Hematopoietic multipotent progenitor cell treated with erythropoietin and hydrocortisone succinate and interleukin-3 and kit ligand, for 4 days (in vitro differentiated cells): ENCODE measurements around the gene SLC35E1.

Experiments used
- DNase-seq: peaks from one replicate; pipeline ENCODE4 v3.0.0-alpha.2; 2015

SLC35E1 gene

DNA sequence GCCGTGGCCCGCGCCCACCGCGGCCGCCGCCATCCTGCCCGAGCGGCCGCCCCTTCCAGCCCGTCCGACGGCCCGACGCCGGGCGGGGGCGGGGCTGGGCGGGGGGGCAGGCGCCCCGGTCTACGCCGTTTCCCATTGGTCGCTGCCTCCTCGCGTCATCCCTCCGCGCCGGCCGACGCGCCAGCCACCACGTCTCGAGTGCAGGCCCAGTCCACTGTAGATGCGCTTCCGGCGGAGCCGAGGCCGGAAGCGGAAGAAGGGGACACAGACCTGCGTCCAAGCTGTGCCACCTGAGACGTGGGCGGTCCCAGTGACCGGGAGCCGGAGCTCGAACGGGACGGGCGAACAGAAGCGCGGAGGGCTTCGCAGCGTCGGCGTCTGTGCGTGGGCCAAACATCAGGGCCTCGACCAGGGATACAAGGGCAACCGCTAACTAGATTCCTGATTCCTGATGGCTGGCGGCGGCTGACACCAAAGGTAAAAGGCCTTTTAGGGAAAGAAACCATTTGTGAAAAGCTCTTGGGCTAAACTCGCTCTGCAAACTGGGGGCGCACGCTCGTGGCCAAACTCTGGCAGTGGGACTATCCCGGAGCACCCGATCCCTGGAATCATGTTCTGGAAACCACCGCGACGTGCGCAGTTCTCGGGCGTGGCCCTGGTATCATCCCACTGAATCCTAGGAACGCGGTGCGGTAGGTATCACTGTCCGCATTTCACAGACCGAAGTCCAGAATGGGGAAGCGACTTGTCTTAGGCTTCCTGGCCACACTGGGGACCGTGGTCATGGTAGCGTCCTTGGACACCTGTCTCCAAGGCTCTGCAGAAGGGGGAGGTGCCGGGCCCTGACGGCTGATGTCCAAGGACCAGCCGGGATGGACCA, at the start of gene SLC35E1:
Gene SLC35E1 (minus strand): TSS at position 84 of the 880 bp plus-strand sequence. CDS start 51 bp downstream, at position 33.
- DNase-seq: peak; percentile 98

DNA sequence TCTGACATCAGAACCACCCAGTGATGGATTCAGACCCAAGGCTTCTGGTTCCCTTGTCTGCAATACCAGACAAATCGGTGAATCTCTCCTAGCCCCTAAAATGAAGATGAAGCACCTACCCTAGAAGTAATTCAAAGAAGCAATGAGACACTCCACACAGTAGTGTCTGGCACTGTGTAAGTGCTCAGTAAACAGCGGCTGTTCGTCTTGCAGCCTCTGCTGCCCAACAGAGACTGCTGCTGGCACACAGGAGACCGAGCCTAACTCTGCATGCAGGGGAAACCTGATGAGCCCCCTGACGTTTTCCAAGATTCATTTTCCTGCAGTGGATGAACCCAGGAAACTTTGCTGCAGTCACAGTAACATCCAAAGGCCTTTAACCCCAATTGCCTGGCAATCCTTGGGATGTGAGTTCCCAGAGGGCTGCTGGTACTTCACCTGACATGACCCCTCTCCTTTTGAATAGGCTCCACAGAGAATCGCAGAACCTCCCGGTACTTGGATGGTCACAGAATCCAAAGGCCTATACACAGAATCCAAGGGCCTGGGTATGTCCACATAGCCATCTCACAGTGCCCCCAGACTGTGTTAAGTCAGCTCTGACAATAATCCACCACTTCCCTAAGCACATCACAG, 49.1 kb upstream of the SLC35E1 start:
- no peak for DNase-seq

- DNase-seq: no peak
Measured at GRCh38 chr19:16620584-16620983, 48.4 kb upstream of the SLC35E1 start.

GRCh38 chr19:16620018-16620417, 47.8 kb upstream of the SLC35E1 start:
- DNase-seq: no peak

- peak; percentile 50 for DNase-seq
Measured at GRCh38 chr19:16619457-16619856, 47.2 kb upstream of the SLC35E1 start.

- no peak for DNase-seq
Measured at GRCh38 chr19:16618248-16618647, 46.0 kb upstream of the SLC35E1 start.

GRCh38 chr19:16615808-16616207, 43.6 kb upstream of the SLC35E1 start:
- no peak for DNase-seq

GRCh38 chr19:16614941-16615340, 42.7 kb upstream of the SLC35E1 start:
- DNase-seq: no peak

DNA sequence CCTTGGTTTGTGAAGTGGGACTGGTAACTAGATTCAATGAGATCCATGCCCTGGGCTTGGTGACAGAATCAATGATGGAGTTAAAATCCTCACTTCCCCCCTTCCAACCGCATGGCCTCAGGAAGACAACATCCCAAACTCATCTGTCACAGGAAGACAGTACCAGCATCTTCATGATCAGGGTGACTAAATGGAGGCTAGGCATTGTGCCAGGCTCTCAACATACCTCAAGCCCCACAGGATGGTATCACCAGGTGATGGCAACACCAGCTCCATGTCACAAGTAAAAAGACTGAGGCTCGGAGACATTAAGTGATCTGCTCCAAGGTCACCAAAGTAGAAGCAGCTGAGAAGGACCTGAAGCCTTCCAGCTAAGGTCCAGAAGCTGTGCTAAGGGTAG, 41.6 kb upstream of the SLC35E1 start:
- DNase-seq: no peak

GRCh38 chr19:16612636-16613035, 40.4 kb upstream of the SLC35E1 start:
- DNase-seq: no peak

- no peak for DNase-seq
Measured at GRCh38 chr19:16611121-16611520, 38.9 kb upstream of the SLC35E1 start.

DNA sequence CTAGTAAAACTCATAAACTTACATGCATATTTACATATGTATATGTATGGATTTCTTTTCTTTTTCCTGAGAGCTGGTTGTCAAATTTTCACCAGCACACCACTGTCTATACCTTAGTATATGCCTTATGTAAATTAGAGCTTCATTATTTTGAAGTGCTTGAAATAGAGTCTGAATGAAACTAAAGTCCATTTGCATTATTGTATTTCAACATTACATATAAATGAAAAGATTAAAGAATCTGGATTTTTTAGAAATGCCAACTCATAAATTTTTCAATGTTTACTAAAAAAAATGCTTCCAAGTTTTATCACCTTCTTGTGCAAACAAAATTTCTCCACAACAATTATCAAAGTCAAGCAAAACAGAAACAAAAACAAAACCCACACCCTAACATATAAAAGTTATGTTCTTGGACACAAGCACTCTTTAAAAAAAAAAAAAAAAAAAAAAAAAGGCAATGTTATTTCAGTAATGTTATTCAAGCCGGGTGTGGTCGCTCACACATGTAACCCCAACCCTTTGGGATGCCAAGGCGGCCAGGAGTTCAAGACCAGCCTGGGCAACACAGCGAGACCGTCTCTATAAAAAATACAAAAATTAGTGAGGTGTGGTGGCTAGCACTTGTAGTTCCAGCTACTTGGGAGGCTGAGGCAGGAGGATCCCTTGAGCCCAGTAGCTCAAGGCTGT, 37.4 kb upstream of the SLC35E1 start:
- DNase-seq: no peak

GRCh38 chr19:16608290-16608739, 36.1 kb upstream of the SLC35E1 start:
- peak; percentile 79 for DNase-seq

GRCh38 chr19:16607819-16608218, 35.6 kb upstream of the SLC35E1 start:
- no peak for DNase-seq

DNA sequence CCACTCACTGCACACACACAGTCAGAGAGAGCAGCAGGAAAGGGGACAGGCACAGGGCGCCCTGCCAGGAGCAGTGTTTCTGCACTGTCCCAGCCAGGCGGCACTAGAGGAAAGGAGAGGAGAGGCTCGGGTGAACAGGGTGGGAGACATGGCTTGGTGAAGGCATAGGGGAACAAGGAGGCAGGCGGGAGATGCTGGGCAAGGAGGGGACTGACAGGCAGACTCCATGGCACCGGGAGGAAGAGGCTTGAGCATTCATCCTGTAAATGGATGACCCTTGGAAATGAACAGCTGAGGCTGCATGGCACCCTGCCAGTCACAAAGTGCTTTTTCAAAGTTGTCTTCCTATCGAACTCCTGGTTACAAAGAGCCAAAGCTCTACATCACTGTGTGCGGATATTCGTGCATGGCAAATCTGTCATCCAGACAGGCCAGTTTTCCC, 33.4 kb upstream of the SLC35E1 start:
- DNase-seq: no peak

GRCh38 chr19:16605115-16605514, 32.9 kb upstream of the SLC35E1 start:
- DNase-seq: no peak

DNA sequence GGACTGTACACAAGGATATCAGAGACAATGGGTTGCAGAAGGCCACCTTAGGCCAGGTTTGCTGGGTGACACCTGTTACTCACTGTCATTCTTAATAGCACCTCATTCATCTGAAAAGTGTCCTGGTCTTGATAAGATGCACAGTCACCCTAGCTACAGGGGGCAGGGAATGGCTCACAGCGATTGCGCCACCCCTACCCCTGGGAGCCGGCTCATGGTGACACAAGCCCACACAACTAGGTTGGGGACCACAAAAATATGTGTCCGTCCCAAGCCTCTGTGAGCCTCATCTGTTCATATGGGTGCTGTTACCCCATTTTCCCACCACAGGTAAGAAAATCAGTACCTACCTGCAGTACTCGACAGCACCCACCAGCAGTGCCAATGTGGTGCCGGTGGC, 32.4 kb upstream of the SLC35E1 start:
- DNase-seq: peak; percentile 41

GRCh38 chr19:16603090-16603489, 30.9 kb upstream of the SLC35E1 start:
- no peak for DNase-seq

- no peak for DNase-seq
Measured at GRCh38 chr19:16601378-16602052, 29.3 kb upstream of the SLC35E1 start.

DNA sequence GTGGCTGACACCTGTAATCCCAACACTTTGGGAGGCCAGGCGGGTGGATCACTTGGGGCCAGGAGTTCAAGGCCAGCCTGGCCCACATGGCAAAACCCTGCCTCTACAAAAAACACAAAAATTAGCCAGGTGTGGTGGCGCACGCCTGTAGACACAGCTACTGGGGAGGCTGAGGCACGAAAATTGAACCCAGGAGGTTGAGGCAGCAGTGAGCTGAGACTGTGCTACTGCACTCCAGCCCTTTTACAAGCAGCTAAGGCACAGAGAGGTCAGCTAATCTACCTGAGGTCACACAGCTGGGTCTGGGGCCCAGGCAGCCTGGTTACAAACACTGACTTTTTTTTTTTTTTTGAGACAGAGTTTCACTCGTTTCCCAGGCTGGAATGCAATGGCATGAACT, 28.6 kb upstream of the SLC35E1 start:
- no peak for DNase-seq

DNA sequence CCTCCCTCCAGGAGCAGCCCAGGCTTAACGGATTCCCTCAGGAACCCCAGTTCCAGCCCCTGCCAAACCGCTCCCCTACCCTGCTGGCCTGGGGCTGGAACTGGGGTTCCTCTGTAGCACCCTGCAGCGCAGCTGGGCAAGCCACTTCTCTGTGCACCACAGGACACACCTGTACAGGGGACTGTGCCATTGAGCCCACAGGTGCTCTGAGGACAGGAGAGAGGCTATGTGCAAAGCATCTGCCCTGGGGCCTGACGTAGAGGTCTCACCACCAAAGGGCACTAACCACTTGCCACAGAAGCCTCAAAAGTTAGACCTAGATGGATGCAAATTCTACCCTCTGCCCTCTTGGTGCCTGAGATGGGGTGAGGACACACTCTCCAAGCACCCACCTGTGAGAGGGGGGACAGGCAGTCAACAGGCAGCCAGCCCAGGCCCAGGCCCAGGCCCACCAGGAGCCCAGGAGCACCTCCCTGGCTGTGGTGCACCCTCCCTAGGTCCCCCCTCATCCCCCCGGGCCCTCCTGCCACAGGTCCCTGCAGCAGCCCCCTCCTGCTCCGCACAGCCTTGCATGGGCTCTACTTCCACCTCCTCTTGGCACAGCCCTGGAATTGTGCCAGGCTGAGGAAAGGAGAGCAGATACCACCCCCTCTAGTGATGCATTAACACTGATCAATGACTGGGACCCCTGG, 27.6 kb upstream of the SLC35E1 start:
- no peak for DNase-seq

DNA sequence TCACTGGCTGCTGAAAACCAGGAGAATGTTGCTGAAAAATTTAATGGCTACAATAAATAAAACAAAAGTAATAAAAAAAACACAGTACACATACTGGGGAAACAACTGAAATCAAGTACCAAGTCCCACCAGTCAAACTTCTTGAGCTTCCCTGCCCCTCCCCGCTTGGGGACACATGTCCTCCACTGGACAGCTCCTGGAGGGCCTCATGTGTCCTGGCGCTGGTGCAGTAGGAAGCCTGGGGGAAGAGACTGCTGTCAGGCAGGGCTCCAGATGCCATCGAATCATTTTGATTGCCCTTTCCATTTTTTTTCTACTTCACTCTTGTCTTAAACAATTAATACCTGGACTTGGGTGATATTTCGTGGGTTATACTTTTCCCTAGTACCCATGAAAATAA, 26.6 kb upstream of the SLC35E1 start:
- no peak for DNase-seq
